ENCODE measurements around the gene MAGEA2B.
"Not testable (repeated sequence)": the region's sequence is repeated elsewhere in the genome, so short reads cannot be mapped to it uniquely, and the experiment has no call there.

DNA sequence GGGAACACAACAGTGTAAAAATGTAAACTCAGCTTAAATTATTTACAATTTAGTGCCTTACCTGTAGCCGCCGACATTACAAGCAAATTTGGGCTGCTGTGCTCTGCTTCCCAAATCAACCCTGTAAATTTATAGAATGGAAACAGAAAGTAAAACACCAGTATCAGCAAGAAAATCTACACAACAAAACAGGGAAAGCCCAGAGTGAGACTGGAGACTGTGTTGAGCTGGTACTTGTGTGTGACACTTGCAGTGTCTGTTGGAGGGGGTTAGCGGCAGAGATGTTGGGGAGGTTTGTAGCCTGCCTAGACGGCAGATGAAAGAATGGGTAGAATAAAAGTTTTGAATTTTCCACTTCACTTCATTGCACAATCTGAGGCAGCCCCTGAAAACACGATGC is 1.2 kb upstream of the MAGEA2B start:
- not testable (repeated sequence) for TF ChIP-seq POLR2A, POLR2AphosphoS5 (IDR thresholded peaks at IDR 0.05; ENCODE audit: low read depth, low read length)
